Measurements from ENCODE around the gene MYLK2. TPM values are rescaled to one million over a fixed set of nuclear protein-coding genes. Genes with fewer than 3 reads are reported as not detected.

MYLK2 gene
- total RNA-seq, 1 experiment from 2014 or later, result 0.74 TPM

- peaks cover 13 to 33% of the 10 kb centered on the region in 2 experiments for H3K4me1 Mint-ChIP-seq
- Histone ChIP-seq H3K9me3 (ENCODE audit: control insufficient read depth, low read depth, low read length) (no peaks in the 10 kb centered on the region), H2AFZ (ENCODE audit: low read length) (no peak overlapping the region), H3K79me2 (ENCODE audit: insufficient read depth, low read length) (no peaks in the 10 kb centered on the region), H3K9ac (ENCODE audit: extremely low read depth, insufficient read length, low read length) (no peak overlapping the region), H4K20me1 (ENCODE audit: control insufficient read depth, insufficient read depth, insufficient read length) (no peaks in the 10 kb centered on the region), H2BK15ac (ENCODE audit: low read depth, low read length) (no peak overlapping the region), H2BK5ac (ENCODE audit: insufficient read length, low read length) (no peak overlapping the region), H2AK5ac (ENCODE audit: insufficient read length, low read length) (no peak overlapping the region), H3K4ac (ENCODE audit: low read depth, low read length) (no peak overlapping the region), H3K14ac (ENCODE audit: insufficient read depth, low read length) (no peak overlapping the region), H2BK20ac (ENCODE audit: low read depth, low read length, poor library complexity, severe bottlenecking) (no peak overlapping the region), H3K27me3 (ENCODE audit: insufficient read depth, low read length) (no peaks in the 10 kb centered on the region), H4K5ac (ENCODE audit: insufficient read length, low read depth, low read length) (no peak overlapping the region), H4K91ac (ENCODE audit: insufficient read length, low read depth, low read length) (no peak overlapping the region), H4K8ac (replicated peaks; ENCODE audit: insufficient read length, low read depth, low read length) (no peak overlapping the region), H3K27ac (ENCODE audit: insufficient read length, low read depth, low read length) (no peak overlapping the region), H2BK120ac (ENCODE audit: low read depth, low read length, poor library complexity, severe bottlenecking) (no peak overlapping the region), H2BK12ac (ENCODE audit: insufficient read length, low read depth, low read length) (no peak overlapping the region), H3K79me1 (ENCODE audit: insufficient read depth, low read depth, low read length, poor library complexity, severe bottlenecking) (no peaks in the 10 kb centered on the region), H3K23ac (ENCODE audit: insufficient read length, low read depth, low read length) (no peak overlapping the region), H3K4me2 (ENCODE audit: insufficient read depth, insufficient read length, low read length) (no peak overlapping the region), H3K18ac (ENCODE audit: insufficient read length, low read depth, low read length) (no peak overlapping the region), H3T11ph (ENCODE audit: low read length) (no peak overlapping the region), H3K23me2 (ENCODE audit: insufficient read length, low read depth, low read length, poor library complexity, severe bottlenecking) (no peaks in the 10 kb centered on the region), H3K56ac (ENCODE audit: insufficient read length, low read depth, low read length) (no peak overlapping the region), H3K4me1 (ENCODE audit: insufficient read depth, low read length) (no peaks in the 10 kb centered on the region)
- H3K9me3 Mint-ChIP-seq, result no peaks in the 10 kb centered on the region
- no peak overlapping the region for H3K4me3 Mint-ChIP-seq
- no peak overlapping the region for H3K27ac Mint-ChIP-seq
- H3K36me3 Mint-ChIP-seq (ENCODE audit: insufficient read depth in 1 of 3, low read depth in 3 of 3), result no peaks in the 10 kb centered on the region
- H3K27me3 Mint-ChIP-seq (ENCODE audit: low read depth), result peaks cover 5% of the 10 kb centered on the region
- TF ChIP-seq CTCF (conservative IDR thresholded peaks at IDR 0.05), result no peak
- DNase-seq, result no peak
- no CpG with 5 or more reads among the region's 6 CpGs for WGBS (ENCODE audit: extremely low coverage, insufficient read length, low lambda C conversion rate)
Measured at GRCh38 chr20:31820228-31820627, 1.1 kb downstream of the MYLK2 start.

Data from H9 (cell line).